Activated naive CD4-positive, alpha-beta T cell treated with anti-CD3 and anti-CD28 coated beads, Interleukin-2, amount 50 U/mL, for 16 hours (primary cell): ENCODE results near the gene IKZF4.
"Not testable (repeated sequence)": the region's sequence is repeated elsewhere in the genome, so short reads cannot be mapped to it uniquely, and the experiment has no call there.

ENCODE experiments used
- DNase-seq: peaks from one replicate; pipeline ENCODE4 v3.0.0-alpha.2; 2020

Gene IKZF4

DNA sequence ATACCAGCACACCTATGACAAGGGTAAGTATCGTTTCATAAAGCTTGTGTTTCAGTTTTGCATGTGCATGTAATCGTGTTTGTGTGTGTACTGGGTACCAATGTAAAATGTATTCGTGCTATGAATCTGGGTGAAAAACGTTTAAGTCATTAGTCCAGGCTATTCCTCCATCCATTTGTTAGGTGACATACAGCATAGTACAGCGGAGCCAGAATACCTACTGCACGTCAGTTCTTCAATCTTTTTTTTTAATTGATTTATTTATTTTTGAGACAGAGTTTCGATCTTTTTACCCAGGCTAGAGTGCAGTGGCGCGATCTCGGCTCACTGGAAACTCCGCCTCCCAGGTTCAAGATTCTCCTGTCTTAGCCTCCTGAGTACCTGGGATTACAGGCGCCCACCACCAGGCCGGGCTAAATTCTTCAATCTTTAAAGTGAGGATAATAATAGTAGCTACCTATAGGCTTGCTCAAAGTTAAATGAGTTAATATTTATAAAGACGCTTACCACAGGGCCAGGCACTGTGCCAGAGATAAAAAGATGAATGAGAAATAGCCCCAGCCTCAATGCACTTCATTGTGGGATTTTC lies 20.2 kb downstream of the IKZF4 start:
- DNase-seq = no peak

DNA sequence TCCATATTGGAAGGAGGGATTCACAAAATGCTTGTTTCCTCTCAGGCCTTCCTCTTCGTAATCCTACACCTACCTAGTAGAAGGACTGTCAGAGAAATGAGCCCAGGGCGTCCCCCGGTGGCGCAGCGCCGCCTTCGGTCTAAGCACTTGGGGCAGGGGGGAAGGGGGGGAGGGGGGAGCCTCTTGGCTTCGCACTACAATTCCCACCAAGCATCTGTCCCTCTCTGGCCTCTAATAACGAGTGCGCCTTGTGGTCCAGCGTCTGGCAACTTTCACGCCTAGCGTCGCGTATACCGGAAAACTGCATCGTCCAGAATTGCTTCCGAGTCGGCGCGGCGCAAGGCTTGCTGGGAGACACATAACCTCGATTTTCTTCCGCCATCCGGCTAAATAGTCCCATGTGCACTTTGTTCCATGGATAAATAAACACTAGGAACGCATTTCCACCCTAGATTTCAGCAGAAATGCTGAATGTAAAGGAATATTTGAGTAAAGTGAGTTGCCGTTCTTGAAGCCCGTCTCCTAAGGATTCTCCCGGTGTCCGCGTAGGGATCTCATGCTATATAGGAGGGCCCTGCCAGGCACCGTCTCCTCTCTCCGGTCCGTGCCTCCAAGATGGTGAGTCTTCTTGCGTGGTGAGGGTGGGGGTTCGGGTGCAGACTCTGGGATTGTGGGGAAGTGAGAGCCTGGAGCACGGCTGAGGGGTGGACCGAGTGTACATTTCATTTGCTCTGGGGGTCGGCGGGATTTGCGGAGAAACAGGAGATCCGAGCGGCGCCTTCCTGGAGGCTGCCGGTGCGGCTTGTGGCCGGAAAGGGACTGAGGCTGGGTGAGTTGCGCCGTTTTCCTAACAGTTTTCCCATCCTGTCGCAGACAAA lies 20.9 kb downstream of the IKZF4 start, which contains the start of gene RPS26:
Gene RPS26, plus strand, starts transcription at position 367 of the 878 bp plus-strand sequence. Its CDS starts 249 bp downstream, at position 616.
- peak; percentile 89 for DNase-seq

DNA sequence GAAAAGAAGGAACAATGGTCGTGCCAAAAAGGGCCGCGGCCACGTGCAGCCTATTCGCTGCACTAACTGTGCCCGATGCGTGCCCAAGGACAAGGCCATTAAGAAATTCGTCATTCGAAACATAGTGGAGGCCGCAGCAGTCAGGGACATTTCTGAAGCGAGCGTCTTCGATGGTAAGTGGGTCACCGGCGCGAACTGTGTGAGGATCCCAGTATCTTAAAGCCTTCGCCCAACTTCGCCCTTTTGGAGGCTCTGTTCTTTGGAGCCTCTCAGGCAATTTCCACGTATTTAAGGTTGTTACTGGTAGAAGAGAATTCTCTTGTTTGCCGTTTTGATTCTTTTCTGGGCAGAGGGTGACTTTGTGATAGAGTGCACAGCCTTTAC lies 21.6 kb downstream of the IKZF4 start:
- DNase-seq = not testable (repeated sequence)

DNA sequence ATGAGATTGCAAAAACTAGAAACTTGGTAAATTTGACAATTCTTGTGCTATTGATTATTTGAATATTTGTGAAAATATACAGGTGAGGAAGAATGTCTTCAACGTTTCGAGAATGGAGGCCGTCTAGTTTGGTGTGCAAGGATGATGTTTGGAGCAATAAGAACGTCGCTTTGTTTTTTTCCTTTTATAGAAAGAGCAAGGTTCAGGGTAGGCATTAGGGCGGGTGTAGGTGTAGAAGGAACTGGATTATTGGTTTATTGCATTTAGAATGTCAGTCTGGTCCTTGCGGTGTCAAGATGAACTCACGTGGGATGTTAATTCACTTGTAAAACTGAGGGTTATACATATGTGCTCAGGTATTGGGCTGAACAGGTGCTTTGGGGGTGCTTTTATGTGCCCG lies 22.0 kb downstream of the IKZF4 start:
- no peak for DNase-seq

DNA sequence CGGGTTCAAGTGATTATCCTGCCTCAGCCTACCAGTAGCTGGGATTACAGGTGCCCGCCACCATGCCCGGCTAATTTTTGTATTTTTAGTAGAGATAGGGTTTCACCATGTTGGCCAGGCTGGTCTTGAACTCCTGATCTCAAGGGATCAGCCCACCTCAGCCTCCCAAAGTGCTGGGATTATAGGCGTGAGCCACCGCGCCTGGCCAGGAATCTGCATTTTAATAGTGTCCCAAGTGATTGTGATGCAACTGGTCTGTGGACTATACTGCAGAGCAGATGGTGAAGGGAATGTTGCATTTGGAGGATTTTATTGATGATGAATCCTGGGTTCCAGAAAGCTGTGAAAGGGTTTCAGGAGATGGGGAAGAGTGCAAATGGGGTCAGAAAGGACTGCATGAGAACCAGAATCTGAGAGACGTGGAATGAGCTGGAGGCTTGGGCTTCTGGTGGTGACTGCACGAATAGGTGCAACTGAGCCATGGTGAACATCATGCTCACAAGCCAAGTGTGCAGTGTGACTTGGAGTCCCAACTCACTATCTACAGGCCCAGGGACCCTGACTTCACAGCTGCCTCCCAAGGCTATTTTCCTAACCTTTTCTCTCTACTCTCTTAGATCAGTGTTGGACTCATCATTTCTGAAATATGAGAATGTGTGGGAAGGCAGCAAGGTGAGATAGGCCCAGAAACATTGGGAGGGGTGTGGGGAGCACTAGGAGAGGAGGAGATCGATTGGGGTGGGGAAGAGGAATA lies 25.4 kb downstream of the IKZF4 start:
- no peak for DNase-seq

DNA sequence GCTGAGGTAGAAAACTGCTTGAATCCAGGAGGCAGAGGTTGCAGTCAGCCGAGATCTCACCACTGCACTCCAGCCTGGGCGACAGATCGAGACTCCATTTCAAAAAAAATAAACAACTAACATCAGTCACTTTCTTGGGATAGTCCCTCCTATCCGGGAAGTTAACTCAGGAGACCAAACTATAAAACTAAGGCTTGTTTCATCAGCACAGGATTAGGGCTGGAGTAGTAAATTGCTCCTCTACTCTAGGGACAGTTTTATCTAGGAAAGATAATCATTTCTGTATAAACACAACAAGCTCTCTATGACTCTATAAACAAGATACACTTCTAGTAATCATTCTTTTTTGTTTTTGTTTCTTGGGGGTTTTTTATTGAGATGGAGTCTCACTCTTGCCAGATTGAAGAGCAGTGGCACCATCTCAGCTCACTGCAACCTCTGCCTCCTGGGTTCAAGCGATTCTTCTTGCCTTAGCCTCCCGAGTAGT lies 32.6 kb downstream of the IKZF4 start:
- DNase-seq = no peak

DNA sequence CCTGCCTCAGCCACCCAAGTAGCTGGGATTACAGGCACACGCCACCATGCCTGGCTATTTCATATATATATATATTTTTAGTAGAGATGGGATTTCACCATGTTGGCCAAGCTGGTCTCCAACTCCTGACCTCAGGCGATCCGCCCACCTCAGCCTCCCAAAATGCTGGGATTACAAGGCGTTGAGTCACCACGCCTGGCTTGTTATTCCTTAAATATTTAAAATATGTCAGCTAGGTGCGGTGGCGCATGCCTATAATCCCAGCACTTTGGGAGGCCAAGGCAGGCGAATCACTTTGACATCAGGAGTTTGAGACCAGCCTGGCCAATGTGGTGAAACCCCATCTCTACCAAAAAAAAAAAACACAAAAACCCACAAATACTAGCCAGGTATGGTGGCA lies 39.1 kb downstream of the IKZF4 start:
- DNase-seq = not testable (repeated sequence)

DNA sequence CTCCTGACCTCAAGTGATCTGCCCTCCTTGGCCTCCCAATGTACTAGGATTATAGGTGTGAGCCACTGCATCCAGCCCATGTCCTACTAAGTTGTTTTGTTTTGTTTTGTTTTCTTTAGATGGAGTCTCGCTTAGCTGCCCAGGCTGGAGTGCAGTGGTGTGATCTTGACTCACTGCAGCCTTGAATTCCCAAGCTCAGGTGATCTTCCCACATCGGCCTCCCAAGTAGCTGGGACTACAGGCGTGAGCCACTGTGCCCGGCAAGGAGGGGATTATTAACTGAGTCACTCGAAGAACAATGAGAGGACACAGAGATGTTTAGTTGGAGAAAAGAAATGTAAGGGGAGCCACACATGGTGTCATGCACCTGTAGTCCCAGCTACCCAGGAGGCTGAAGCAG lies 41.1 kb downstream of the IKZF4 start:
- no peak for DNase-seq

DNA sequence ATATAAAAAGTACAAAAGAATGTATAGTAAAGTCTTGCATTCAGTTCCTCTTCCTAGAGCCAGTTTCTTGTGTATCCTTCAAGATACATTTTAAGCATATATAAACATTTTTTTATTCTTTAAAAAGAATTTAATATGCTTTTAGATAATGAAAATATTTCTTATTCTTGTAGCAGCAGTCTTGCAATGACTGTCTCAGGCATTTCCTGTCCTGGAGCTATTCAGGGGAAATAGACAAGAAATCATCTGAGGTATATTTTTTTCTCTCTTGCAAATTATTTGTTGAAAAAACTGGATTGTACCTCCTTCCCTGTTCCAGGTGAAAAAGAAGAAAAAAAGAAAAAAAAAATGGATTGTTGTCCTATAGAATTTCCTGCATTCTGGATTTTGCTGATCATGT lies 42.2 kb downstream of the IKZF4 start:
- no peak for DNase-seq

DNA sequence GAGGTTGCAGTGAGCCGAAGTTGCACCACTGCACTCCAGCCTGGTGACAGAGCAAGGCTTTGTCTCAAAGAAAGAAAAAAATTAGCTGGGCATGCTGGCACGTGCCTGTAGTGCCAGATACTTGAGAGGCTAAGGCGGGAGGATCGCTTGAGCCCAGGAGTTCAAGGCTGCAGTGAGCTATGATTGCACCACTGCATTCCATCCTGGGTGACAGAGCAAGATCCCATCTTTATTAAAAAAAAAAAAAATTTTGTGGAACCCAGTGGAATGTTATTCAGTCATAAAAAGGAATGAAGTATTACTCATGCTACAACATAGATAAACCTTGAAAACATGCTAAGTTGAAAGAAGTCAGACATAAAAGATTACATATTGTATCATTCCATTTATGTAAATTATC lies 50.8 kb downstream of the IKZF4 start:
- no peak for DNase-seq

DNA sequence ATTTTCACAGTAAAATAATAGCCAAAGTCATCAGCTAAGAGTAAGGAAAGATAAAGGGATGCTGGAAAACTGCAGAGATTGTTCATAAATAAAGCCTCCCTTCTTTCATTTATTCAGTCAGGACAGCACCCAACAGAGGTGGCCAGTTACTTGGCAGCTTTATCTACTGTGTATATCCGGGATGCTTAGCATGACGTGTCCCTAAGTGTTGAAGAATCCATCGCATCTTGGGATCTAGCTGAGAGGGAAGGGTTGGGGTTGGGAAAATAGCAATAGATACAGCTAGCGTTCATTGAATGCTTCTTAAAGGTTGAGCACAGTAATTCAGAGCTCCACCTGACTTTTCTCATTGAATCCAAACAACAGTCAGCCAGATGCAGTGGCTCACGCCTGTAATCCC lies 53.6 kb downstream of the IKZF4 start:
- DNase-seq = no peak

DNA sequence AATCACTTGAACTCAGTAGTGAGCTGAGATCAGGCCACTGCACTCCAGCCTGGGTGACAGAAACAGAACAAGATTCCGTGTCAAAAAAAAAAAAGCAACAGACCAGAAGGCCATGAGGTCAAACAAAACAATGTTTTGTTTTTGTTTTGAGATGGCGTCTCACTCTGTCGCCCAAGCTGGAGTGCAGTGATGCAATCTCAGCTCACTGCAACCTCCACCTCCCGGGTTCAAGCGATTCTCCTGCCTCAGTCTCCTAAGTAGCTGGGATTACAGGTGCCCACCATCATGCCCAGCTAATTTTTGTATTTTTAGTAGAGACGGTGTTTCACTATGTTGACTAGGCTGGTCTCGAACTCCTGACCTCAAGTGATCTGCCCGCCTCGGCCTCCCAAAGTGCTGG lies 57.1 kb downstream of the IKZF4 start:
- not testable (repeated sequence) for DNase-seq

DNA sequence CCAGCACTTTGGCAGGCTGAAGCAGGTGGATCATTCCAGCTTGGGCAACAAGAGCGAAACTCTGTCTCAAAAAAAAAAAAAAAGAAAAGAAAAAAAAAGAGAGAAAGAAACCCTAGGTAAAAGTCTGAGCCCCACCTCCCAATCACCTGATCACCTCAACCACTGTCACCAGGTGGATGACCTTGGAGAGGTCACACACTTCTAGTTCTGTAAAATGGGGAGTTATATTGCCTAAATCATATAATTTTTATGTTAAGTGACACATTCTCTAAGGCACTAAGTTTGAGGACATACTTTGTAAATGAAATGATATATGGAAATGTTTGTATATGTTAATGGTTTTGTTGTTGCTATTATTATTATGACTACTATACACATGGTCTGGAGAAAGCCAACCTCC lies 57.6 kb downstream of the IKZF4 start:
- no peak for DNase-seq

DNA sequence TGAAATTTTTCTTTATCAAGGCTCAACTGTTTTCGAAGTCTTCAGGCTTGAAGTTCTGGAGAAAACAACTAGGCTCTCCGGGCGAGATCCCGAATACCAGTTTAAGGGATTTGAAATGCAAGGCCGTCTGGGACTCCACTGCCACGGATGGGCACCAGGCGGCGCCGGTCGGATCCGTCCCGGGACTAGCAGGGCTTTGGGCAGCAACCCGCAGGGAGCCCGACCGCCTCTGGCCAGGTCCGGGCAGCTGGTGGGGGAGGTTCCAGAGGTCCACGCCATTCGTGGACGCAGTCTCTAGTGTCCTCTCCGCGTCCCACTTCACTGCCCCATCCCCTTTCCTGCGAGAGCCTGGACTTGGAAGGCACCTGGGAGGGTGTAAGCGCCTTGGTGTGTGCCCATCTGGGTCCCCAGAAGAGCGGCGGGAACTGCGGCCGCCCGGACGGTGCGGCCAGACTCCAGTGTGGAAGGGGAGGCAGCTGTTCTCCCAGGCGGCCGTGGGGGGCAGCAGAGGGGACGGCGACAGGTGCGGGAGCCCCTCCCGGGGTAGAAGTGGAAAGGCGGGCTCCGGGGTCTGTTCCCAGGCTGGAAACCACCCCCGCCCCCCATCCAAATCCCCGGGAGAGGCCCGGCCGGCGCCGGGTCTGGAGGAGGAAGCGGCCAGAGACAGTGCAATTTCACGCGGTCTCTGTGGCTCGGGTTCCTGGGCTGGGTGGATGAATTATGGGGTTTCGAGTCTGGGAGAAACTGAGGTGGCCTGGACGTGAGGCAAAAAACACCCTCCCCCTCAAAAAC lies 58.3 kb downstream of the IKZF4 start:
- peak; percentile 58 for DNase-seq

DNA sequence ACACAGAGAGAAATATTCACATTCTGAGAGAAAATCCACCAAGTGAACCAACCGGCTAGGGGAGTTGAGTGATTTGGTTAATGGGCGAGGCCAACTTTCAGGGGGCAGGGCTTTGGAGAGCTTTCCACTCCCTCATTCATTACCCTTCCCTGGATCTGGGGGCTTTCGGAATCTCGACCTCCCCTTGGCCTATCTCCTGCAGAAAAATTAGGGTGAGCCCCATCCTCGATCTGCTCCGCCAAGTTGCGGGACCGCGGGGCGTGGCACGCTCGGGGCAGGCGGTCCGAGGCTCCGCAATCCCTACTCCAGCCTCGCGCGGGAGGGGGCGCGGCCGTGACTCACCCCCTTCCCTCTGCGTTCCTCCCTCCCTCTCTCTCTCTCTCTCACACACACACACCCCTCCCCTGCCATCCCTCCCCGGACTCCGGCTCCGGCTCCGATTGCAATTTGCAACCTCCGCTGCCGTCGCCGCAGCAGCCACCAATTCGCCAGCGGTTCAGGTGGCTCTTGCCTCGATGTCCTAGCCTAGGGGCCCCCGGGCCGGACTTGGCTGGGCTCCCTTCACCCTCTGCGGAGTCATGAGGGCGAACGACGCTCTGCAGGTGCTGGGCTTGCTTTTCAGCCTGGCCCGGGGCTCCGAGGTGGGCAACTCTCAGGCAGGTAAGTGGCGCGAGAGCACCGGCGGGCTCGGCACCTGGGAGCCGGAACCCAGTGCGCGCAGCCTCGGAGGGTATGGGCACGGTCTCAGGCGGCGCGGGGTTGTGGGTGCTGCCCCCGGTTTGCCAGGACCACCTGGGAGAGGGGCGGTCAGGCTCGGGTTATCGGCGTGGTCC lies 59.1 kb downstream of the IKZF4 start, which contains the start of gene ERBB3:
Gene ERBB3, plus strand, starts transcription at position 443 of the 833 bp plus-strand sequence. Its CDS starts 136 bp downstream, at position 579.
- DNase-seq = peak; percentile 69

DNA sequence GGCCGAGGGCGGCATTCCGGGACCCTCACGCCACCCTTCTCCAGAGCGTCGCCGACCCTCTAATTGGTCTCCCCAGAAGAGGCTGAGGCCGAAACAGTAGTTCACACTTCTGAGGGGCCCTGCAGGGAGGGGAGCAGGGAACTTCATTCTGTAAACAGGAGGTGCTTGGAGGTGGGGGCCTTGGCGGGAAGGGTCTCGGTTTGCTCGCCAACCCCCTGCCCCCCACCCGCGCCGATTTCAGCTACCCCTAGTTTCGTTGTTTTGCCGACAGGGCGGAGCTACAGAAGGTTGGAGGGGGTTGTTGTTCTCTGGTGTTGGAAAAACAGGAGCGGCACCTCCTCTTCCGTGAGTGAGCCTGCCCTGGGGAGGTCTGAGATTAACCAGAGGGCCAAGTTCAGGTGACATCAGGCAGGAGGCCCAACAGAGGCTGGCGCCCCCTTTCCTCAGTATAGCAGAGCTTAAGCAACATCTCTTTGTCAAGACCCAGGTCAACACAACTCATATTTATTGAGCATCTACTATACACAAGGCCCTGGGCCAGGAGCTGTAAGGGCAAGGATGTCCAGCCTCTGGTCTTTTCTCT lies 59.8 kb downstream of the IKZF4 start:
- DNase-seq = no peak

DNA sequence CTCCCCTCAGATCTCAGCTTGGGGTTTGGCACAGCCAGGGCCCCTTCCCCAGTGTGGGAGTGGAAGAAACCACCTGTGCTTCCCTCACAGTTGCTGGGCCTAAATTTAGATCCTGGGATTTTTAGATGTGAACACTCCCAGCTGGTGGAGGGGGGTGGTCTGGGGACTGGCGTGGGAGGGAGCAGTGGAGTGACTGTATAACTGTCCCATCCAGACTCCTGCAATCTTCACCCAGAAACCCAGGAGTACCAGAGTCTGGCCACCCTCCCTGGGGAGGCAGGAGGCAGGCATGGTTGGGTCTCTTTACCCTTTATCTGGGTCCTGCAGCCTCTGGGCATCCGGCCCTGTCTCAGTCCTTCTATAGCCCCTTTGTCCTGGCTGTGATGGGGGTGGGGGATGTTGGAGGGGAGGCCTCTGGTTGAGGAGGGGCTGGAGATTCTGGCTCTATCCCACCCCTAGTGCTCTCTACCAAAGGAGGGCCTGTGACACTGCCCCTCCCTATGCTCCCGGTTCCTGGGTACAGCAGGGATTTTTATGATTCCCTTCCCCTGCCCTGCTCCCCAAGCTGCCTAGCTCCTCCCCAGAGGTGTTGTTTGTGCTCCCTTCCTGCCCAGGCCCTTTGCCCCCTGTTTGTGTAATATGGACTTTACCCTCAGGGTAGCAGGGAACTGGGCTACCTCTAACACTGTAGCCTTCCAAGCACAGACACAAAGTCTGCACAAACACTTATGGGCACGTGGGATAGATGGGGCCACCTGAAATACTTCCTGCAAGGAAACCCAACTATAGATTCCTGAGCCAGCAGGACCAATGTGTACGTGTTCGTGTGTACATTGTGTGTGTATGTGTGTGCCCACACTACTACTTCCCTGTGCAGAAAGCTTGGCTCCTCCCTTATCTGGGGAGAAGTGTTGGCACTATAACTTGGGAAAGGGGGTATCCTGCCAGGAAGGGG lies 60.8 kb downstream of the IKZF4 start:
- no peak for DNase-seq

DNA sequence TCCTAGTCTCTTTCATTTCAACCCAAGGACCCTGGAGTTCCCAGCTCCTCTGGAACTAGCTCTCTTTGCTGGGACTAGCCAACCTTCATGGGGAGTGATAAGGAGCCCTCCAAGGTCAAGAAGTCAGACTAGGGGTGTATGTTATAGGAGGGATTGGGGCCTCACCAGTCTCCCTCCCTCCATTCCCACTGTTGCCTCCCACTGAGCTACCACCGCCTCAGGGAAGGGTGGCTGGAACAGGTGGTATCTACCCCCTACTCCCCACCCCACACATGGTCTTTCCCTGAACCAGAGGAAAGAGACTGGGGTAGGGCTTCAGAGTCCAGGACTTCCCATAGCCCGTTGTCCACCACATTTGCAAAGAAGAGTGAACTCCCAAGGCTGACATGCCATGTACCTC lies 61.5 kb downstream of the IKZF4 start:
- no peak for DNase-seq

DNA sequence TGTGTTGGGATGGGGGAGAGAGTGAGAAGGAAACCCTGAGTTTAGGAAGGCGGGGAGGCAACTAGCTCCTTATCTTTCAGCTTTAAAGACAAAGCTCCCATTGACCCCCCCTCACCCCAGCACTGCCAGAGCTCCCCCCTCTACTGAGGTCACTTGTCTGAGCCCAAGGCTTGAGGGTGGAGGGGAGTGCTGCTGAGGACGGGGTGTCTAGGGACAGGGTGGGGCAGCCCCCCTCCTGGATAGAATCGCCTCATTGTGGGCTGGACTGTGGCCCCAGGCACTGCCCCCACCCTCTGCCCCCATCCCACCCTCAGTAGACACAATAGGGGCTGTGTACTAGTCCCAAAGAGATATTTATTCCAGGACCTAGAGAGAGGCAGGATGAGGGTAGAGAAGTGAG lies 62.1 kb downstream of the IKZF4 start:
- DNase-seq = no peak

DNA sequence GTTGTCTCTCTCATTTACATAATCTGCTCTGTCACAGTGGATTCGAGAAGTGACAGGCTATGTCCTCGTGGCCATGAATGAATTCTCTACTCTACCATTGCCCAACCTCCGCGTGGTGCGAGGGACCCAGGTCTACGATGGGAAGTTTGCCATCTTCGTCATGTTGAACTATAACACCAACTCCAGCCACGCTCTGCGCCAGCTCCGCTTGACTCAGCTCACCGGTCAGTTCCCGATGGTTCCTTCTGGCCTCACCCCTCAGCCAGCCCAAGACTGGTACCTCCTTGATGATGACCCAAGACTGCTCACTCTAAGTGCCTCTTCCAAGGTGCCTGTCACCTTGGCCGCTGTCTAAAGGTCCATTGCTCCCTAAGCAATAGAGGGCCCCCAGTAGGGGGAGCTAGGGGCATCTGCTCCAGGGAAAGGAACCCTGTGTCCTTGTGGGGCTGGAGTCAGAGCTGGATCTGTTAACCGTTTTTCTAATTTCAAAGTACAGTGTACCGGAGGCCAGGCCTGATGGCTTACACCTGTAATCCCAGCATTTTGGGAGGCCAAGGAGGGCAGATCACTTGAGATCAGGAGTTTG lies 64.2 kb downstream of the IKZF4 start:
- DNase-seq = no peak
